NOMO-1 (cell line): ENCODE results near the gene ZNF778.
"Not testable (repeated sequence)": the region's sequence is repeated elsewhere in the genome, so short reads cannot be mapped to it uniquely, and the experiment has no call there.

Source experiments
- DNase-seq, 2 experiments: peaks; one replicate each; lab custom pipeline; 2025; ENCODE audit not compliant: unreplicated experiment in 2 of 2; lab: John Stamatoyannopoulos, UW

The ZNF778 gene

GRCh38 chr16:89248196-89248982 is 30.9 kb downstream of the ZNF778 start:
- DNase-seq, result no peak

DNA sequence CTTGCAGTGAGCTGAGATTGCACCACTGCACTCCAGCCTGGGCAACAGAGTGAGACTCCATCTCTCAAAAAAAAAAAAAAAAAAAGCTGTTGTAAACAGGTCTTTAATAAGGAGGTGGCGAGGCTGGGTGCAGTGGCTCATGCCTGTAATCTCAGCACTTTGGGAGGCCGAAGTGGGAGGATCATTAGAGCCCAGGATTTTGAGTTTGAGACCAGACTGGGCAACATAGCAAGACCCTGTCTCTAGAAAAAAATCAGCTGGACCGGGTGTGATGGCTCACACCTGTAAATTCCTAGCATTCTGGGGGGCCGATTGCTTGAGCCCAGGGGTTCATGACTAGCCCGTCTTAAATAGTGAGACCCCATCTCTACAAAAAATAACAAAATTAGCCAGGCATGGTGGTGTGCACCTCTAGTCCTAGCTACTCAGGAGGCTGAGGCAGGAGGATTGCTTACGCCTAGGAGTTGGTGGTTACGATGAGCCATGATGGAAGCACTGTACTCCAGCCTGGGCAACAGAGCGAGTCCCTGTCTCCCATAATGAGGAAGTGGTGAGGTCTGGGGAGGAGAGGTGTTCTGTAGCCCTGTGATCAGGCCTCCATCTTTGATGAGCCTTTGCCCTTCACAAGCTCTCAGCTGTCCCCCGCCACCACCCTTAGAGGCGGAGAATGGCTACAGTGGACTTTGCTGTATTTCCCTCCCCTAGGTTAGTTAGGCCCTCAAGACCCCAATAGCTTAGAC is 36.2 kb downstream of the ZNF778 start:
- DNase-seq, result no peak

DNA sequence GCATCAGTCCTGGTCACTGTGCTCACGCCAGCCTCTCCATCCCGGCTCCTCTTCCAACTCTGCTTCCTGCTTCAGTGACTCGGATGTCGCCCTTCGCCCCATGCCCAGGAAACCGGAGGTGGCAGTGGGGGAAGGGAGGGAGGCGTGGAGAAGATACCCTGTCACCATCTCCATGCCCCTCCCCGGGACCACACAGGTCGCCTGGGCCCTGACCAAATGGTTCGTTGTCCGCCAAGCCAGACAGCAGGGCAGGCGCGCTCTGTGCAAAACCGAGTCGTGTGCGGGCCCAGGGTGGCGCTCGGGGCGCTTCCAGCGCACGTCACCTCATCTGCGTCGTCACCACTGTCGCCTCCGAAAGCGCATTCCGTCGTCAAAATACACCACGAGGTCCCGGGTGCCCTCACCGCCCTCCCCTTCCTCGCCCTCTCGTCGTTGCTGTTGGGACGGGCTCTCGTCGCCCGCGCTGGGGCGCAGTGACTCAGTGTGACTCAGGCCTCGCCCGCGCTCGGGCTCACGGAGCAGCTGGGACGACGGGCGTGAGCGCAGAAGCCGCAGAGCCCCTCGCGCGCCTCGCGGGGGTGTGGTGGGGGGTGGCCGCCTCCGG is 39.2 kb downstream of the ZNF778 start:
- no peak for DNase-seq

GRCh38 chr16:89257281-89257731 is 39.8 kb downstream of the ZNF778 start:
- no peak for DNase-seq

- no peak for DNase-seq
Measured at GRCh38 chr16:89257757-89258465, 40.4 kb downstream of the ZNF778 start.

- not testable (repeated sequence) for DNase-seq
Measured at GRCh38 chr16:89259901-89260300, 42.4 kb downstream of the ZNF778 start.

DNA sequence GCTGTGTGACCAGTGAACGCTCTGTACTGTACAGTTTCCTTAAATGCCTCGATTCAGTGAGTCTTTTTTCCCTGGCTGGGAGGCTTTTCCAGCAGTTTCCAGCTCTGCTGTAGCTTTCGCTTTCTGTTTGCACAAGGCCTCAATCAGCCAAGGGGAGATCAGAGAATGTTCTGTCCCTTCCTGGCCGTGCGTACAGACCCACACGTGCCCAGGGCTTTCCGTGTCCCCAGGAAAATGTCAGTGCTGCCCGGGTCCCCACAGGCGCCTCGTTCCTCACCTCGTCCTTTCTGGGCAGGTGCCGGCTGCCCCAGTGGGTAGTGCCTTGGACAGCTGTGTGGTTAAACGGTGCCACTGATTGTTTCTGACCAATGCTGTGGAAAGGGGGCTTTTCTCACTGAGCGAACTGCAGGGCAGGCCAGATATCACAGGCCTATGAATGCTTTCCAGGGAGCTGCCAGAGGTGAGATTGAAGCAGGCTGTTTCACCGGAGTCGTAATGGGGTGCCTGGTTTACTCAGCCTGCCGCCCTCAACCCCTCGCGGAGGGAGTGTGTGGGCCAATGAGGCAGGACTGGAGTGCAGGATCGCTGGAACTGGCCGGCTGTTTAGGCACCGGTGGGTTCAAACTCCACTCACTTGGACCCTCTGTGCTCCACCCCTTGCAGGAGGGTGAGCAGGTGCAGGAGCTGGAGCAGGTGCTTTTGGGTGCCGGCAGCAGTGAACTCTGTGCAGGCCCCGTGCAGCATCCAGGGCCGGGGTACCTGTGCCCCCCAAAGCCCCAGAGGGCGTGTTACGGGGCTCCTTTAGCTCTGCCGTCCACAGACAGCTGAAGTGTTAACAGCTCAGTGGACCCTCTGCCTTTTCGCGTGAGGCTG is 44.4 kb downstream of the ZNF778 start:
- no peak for DNase-seq

GRCh38 chr16:89264800-89265550 is 47.5 kb downstream of the ZNF778 start:
- no peak for DNase-seq

- no peak for DNase-seq
Measured at GRCh38 chr16:89265647-89266046, 48.1 kb downstream of the ZNF778 start.

DNA sequence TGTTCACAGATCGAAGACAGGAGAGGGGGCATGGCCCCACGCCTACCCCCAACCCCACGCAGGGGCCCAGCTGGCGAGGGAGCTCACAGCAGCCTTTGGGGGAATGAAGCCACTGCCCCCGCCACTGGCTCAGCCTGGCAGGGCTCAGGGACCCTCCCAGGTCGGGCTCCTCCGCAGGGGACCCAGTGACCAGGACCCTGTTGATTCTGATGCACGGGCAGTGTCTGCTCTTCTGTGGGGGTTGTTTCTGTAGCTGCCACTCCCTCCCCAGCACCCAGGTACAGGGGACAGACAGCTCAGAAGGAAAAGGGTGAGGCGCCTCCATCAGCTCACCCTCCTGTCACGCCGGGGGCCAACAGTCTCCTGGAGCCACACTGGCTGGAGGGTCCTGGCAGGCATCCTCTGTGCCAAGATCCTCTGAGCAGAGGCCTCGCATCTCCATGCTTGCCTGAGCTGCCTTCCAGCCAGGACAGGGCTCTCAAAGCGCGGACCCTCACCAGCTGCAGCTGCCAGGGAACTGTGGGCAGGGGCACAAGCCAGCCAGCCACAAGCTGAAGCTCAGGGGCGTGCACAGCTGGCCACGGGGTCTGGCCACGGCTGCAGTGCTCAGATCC is 49.1 kb downstream of the ZNF778 start:
- DNase-seq, result no peak

- not testable (repeated sequence) for DNase-seq
Measured at GRCh38 chr16:89267746-89268145, 50.2 kb downstream of the ZNF778 start.

GRCh38 chr16:89268585-89268984 is 51.1 kb downstream of the ZNF778 start:
- DNase-seq, result no peak

DNA sequence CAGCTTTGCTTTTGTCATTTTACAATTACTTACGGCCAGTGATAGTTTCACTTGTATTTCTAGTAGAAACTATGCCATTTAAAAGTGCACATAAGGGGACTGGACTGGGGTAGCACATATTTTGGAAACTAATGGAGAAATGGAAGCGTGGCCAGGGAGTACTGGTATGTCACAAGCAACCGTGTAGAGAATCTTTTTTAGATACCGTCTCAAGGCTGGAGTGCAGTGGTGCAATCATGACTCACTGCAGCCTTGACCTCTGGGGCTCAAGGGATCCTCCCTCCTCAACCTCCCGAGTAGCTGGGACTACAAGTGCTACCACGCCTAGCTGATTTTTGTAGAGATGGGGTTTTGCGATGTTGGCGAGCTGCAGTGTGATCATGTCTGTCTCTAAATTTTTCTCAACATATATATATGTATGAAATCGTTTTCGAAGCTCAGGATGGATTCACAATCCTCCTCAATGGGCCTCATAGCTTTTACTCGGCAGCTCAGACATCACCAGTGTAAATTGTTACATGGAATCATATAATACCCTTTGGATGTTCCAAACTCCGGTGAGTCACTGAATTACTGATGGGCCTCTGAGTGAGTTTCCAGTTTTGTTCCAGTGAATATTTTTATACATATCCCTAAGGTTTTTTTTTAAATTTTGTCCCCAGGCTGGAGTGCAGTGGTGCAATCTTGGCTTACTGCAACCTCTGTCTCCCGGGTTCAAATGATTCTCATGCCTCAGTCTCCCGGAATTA is 51.7 kb downstream of the ZNF778 start:
- no peak for DNase-seq

GRCh38 chr16:89269805-89270665 is 52.5 kb downstream of the ZNF778 start:
- no peak for DNase-seq

GRCh38 chr16:89270666-89271345 is 53.3 kb downstream of the ZNF778 start:
- DNase-seq, result no peak

DNA sequence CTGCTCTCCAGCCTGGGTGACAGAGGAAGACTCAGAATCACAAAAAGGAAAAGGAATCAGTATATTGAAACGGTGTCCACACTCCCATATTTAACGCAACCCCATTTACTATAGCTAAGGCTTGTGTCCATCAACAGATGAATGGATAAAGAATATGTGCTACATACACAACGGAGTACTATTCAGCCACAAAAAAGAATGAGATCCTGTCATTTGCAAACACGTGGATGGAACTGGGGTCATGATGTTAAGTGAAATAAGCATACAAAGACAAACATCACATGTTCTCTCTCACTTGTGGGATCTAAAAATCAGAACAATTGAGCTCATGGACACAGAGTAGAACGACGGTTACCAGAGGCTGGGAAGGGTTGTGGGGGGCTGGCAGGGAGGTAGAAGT is 55.1 kb downstream of the ZNF778 start:
- no peak for DNase-seq
